ENCODE measurements around the gene JUND. TPM values are rescaled to one million over a fixed set of nuclear protein-coding genes. Genes with fewer than 3 reads are reported as not detected.
A peak's percentile ranks its signal among the peaks of the same experiment; 100 is the strongest.
"Not testable (repeated sequence)": the region's sequence is repeated elsewhere in the genome, so short reads cannot be mapped to it uniquely, and the experiment has no call there.

Gene JUND
- 45.1 TPM for polyA plus RNA-seq (2012; ENCODE audit: insufficient read depth, insufficient read length)

DNA sequence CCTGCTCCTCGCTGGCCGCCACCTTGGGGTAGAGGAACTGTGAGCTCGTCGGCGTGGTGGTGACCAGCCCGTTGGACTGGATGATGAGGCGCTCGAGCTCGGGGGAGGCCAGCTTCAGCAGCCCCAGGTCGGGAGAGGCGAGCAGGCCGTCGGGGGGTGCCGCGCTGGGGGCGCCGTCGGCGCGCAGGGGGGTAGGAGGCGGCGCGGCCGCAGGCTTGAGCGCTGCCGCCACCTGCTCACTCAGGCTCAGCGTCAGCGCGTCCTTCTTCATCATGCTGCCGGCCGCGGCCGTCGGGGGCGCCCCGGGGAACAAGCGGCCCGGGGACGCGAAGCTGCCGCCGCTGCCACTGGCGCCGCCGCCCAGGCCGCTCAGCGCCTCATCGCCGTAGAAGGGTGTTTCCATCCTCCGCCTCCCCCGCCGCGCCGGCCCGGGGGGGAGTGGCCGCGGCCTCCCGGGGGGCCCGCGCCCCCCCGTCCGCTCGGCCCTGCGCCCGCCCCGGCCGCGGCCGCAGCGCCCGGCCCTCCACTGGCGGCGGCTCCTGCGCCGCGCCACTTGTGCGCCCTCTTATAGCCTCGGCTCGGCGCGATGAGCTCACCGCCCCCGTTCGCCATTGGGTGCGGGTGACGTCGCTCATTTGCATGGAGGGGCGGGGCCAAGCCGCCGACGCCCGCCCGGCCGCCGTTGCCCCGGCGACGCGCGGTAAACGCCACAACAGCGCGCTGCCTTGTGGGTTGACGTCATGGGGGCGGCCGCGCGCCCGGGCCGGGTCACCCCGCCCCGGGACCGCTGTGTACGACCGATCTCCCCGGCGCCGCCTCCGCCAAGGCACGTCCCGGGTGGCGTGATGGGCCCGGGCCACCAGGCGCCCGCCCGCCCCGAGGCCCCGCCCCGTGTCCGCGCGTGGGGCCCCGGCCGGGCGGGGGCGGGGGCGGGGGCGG, at the start of gene JUND:
TSS of gene JUND (minus strand) at position 541 of the 939 bp plus-strand sequence. CDS start at position 403, 138 bp downstream.
- peak within 1 kb of the TSS; percentile 79 for H3K4me3 ChIP-seq (ENCODE audit: low read length)
- peak; percentile 94 for DNase-seq (ENCODE audit: low read depth, low spot score)

DNA sequence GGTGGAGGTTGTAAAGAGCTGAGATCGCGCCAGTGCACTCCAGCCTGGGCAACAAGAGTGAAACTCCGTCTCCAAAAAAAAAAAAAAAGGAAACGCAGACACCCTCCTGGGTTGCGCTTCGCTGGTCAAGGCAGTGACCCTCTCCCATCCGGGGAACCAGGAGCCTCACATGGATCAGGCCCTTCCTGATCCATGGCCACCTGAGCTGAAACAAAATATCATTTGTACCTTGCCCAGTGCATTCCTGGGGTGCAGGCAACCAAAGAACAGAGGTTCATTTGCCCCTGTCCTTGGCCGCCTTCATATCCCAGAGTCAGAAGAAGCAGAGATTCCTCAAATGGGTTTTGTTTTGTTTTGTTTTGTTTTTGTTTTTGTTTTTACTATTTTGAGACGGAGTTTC, 49.4 kb upstream of the JUND start:
- no peak overlapping the region for H3K4me3 ChIP-seq (ENCODE audit: low read length)

DNA sequence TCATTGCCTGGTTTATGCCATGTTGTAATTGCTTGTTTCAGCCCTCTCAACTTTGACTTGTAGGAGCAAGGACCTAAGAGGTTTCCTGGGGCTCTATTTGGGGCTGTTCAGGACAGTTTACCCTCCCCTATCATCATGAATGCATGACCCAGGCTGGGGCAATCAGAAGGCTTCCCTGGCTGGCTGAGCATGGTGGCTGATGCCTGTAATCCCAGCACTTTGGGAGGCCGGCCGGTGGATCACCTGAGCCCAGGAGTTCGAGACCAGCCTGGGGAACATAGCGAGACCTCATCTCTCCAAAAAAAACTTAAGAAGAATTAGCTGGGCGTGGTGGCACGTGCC, 47.6 kb upstream of the JUND start:
- H3K4me3 ChIP-seq (ENCODE audit: low read length) = peak overlapping the region; percentile 58
- no peak for DNase-seq (ENCODE audit: low read depth, low spot score)

More for the DNA sequence above, 49.4 kb upstream of the JUND start:
- no peak for DNase-seq (ENCODE audit: low read depth, low spot score)

DNA sequence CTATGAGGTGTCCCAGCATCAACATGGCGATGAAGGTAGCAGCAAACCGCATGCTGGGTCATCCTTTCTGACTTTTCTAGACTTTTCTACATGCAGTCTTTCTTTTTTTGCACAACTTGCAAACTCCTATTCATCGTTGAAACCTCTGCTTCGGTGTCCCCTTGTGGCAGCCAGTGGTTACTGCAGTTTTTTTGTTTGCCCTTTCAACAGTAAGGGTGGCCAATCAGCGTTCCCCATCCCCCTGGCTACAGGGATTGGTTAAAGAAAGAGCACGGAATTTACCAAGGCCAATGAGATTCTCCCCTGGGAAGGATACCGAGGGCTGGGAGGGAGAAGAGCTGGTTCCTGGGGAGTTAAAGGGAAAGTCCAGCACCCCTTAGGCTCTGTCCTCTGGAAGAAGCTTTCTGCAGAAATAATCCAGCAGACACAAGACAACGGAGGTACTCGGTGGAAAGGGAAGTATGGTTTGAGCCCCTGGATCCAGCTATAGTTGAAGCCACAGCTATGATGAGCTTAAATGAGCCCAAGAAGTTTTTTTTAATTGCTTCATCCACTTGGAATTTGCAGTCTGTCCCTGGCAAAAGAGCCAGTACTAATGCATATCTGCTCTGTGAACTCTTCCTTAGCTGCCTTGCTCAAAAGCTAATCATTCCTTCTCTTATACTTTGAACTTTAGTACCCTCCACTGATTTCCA, 47.1 kb upstream of the JUND start:
- peak overlapping the region; percentile 58 for H3K4me3 ChIP-seq (ENCODE audit: low read length)
- peak; percentile 97 for DNase-seq (ENCODE audit: low read depth, low spot score)

DNA sequence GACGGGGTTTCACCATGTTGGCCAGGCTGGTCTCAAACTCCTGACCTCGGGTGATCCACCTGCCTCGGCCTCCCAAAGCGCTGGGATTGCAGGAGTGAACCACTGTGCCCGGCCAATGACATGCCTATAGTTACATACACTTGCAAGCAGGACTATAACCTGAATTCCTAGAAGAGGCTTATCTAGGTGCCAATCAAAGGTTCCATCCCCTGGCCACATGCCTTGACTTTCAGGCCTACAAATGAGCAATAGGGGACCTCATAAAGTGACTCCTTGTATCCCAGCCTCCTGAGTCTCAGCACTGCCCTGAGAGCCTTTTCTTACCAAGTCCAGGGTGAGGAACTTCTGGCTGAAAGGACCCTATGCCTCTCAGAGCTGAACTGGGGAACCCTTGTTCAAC, 45.4 kb upstream of the JUND start:
- no peak for DNase-seq (ENCODE audit: low read depth, low spot score)
- H3K4me3 ChIP-seq (ENCODE audit: low read length) = no peak overlapping the region

DNA sequence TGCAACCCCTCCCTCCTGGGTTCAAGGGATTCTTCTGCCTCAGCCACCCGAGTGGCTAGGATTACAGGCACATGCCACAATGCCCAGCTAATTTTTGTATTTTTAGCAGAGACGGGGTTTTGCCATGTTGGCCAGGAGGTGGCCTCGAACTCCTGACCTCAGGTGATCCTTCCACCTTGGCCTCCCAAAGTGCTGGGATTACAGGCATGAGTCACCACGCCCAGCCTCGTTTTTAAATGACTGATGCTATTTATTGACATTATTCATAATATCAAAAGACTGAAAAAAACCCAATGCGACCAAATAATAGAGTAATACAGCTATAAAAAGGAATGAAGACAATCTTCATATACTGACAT, 42.9 kb upstream of the JUND start:
- H3K4me3 ChIP-seq (ENCODE audit: low read length); DNase-seq (ENCODE audit: low read depth, low spot score): not testable (repeated sequence)

DNA sequence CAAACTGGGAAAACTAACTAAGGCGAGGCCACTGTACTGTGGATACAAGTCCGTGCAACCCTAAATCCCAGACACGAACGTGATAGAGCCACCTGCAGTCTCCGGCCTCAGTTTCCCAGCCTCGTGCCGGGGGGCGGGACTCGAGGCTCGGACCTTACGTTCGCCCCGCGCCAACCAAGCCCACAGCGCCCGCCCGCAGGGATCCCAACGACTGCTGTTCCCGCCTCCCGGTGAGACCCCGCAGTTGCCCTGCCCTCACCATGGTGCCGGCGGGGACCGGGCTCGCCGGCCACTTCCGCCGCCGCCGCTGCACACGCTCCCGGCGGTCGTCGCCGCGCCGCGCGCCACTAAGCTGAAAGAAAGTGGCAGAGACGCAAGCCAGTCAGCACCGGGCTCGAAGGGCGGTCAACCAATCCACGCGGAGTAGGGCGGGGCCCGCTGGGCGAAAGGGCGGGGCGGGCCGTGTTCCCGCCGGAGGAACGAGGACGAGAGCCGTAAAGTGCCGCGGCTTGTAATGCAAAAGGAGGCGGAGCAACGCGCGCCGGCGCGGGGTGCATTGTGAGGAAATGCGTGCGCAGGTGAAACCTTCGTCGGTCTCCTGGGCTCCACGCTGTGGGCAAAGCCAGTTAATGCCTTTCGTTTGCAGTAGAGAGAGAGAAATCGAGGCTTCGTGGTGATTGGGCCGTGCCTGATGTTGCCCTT, 41.5 kb upstream of the JUND start, which contains the start of gene LSM4:
TSS of gene LSM4 (minus strand) at position 318 of the 702 bp plus-strand sequence. CDS start at position 262, 56 bp downstream.
- DNase-seq (ENCODE audit: low read depth, low spot score) = peak; percentile 98
- peak within 1 kb of the TSS; percentile 95 for H3K4me3 ChIP-seq (ENCODE audit: low read length)

DNA sequence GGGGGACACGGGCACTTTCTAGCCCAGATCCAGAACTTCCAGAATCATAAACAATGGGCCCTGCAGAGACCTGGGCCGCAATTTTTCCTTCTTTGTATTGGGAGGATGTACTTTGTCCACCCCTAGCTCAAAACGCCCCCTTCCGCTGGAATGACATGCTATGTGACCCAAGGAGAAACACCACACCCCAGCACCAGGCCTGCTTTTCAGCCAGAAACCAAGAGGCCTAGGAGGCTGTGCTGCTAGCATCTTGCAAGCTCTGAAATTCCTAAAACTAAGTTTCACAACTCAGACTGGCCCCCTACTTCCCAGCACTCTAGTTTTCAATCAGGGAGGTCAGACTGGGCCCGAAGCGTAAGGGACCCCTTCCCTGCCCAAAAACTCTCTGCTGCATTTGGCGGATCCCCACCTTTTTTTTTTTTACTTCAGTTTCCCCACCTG, 40.9 kb upstream of the JUND start:
- peak; percentile 80 for DNase-seq (ENCODE audit: low read depth, low spot score)

DNA sequence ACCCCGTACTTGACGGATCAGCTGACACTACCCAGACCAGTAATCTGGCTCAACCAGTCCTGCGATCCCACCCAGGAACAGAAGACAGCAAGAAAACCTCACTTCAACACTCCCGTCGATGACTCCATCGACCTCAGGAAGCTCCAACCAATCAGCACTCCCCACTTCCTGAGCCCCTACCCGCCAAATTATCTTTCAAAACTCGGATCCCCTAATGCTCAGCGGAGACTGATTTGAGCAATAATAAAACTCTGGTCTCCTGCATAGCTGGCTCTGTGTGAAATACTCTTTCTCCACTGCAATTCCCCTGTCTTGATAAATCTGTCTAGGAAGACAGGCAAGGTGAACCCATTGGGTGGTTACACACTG, 40.3 kb upstream of the JUND start:
- DNase-seq (ENCODE audit: low read depth, low spot score) = peak; percentile 83
- H3K4me3 ChIP-seq (ENCODE audit: low read length) = peak overlapping the region; percentile 95

More for the DNA sequence above, 40.9 kb upstream of the JUND start:
- peak overlapping the region; percentile 95 for H3K4me3 ChIP-seq (ENCODE audit: low read length)

DNA sequence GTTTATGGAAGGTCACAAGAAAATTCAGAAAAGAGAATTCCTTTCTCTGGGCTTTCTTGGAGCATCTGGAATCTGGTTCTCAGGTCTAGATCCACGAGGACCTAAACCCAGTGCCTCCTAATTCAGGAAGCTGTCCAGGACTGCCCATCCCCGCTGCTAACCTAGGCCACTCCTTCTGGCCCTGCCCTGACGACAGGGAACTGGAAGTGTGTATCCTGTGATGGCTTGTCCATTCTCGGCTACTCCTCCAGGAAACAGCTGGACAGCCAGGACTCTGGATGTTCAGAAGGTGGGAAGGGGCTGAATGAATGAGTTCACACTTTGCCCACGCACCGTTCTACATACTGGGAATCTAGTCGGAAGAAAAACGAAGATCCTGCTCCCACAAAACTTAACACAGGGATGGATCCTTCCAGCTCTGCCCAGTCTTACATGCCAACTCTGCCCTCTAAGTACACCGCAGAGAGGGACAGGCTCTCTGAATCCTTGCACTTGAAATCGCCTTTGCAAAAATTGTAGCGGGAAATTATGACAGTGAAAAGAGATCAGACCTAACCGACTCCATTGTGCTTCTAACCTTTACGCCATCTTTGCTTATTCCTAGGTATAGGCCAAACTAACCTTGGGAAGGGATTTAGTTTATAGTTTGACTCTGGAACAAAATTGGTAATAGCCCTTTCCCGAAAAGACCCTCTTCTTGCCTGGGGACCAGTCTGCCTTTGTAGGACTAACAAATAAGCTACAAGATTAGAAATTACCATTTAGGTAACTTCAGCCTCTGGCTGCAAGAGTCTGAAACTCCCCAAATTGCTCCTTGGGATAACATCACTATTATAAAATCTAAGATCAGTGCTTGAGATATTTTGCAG, 39.7 kb upstream of the JUND start:
- peak overlapping the region; percentile 95 for H3K4me3 ChIP-seq (ENCODE audit: low read length)
- DNase-seq (ENCODE audit: low read depth, low spot score) = no peak

DNA sequence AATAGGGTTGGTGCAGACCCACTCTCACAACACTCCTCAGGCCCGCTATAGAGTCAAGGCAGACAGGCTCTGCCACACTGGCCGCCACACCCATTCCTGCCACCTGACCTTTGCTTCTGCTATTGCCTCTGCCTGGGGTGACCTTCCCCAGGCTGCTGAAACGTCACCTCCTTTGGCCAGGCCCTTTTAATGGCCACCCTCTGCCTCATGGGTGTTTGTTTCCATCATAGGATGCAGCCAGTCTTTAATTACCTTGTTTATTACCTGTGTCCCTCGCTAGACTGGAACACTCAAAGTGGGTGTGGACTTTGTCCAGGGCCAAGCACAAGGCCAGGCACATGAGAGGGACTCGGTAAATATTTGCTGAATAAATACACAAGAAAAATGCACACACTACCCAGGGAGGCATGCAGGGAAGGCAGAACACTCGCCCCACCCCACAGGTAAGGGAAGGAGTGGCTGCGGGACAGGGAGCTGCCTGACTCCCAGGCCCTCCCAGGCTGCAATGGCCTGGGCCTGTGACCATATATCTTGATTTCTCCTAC, 38.2 kb upstream of the JUND start:
- H3K4me3 ChIP-seq (ENCODE audit: low read length) = no peak overlapping the region
- DNase-seq (ENCODE audit: low read depth, low spot score) = no peak

DNA sequence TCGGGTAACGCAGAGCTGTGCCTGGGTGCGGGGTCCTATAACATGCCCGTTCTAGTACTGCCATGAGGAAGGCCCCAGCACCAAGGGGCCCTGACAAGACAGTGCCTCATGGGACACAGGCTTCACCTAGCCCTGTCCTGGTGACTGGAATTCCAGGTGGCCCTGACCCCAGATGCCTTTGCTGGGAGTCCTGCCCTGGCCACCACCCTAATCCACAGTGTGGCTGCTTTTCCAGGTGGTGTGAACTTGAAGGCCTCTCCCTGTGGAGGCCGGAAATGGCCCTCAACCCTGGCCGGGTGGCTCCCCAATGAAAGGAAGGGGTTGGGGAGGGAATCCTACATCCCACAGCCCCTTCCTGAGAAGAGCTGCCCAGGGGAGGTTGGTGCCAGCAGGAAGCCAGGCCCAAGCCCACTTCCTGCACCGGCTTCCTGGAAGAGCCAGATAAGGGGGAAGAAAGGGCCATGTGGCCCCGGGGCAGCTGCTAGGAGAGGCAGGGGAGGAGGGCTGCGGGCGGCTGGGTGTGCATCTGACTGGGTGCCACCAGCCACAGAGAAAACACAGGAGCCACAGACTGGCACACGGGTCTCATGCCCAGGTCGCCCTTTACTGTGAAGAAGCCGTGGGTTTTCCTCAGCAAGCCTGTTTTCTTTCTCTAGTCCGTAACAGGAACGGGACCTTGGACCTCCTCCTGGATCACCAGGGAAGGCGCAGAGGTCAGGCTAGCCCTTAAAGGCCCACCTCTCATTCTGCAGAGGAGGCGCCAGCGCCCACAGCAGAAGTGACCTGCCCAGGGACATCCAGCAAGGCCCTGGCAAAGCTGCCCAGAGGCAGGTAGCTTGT, 36.8 kb upstream of the JUND start:
- DNase-seq (ENCODE audit: low read depth, low spot score) = peak; percentile 88
- H3K4me3 ChIP-seq (ENCODE audit: low read length) = peak overlapping the region; percentile 42

DNA sequence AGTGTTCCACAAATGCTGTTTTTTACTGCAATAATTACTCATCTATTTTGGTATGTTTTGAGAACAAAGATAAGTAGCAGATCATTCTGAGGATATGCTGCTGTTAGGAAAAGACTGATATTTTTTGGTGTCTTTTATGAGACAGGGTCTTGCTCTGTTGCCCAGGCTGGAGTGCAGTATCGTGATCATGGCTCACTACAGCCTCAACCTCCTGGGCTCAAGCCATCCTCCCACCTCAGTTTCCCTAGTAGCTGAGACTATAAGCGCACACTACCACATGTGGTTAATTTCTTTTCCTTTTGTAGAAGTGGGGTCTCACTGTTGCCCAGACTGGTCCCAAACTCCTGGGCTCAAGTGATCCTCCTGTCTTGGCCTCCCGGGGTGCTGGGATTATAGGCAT, 32.0 kb upstream of the JUND start:
- no peak for DNase-seq (ENCODE audit: low read depth, low spot score)
- H3K4me3 ChIP-seq (ENCODE audit: low read length) = no peak overlapping the region

DNA sequence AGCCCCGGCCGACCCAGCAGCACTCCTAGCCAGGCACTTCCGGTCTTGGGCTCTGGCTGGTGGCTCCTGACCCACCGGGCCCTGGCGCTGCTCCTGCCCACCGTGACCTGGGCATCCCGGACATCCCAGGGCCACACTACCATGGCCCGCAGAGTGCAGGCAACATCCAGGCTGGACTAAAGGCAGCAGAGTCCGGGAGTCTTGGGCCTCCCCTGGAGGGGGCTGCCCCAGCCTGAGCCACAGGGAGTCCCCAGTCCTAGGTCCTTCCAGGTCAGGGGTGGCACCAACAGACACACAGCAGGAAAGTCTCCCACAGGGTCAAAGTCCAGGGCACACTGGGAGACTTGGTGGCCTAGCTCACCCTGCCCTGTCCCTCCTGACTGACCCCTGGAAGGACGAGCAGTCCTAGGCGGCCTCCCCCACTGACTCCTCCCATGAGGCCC, 30.7 kb upstream of the JUND start:
- no peak for DNase-seq (ENCODE audit: low read depth, low spot score)
- no peak overlapping the region for H3K4me3 ChIP-seq (ENCODE audit: low read length)

DNA sequence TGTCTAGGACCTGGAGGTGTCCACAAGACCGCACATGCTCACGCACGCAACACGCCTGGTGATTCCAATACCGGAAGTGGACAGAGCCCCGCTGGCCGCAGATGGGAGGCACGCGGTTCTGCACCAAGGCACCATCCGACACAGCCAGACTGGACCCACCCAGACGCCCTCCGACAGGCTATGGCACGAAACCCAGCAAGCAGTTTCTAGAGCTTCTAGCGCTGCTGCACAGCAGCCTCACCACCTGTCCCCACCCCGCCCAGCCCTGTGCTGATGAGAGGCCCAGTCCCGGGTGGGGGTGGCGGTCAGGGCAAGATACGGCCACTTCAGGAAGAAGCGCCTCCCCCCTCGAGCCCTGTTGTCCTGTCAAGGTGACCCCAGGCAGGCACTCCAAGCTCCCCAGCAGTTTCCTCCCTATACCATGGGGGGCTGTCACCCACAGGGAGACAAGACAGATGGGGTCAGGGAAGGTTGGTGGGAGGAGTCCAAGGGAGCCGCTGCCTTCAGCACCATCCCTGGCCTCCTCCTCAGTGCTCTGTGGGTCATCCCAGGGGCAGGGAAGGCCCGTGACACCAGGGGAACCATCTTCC, 30.2 kb upstream of the JUND start:
- no peak for DNase-seq (ENCODE audit: low read depth, low spot score)
- H3K4me3 ChIP-seq (ENCODE audit: low read length) = no peak overlapping the region

DNA sequence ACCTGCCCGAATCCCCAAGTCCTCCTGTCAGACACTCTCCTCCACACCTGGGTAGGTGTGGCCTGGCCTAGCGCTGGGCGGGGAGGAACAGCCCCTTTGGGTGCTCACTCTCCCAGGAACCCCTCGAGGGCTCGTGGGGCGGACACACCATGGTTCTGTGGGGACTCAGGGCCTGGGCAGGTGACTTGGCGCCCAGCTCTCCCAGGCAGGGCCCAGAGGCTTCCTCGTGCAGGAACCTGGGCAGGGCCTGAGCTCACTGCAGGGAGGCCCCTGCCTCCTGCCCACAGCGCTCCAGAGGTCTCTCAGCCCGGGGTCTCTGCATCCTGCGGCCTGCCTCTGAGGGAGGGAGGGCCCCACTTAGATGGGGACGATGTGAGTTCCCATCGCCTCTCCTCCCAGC, 29.5 kb upstream of the JUND start:
- no peak for DNase-seq (ENCODE audit: low read depth, low spot score)

More for the DNA sequence above, 29.5 kb upstream of the JUND start:
- no peak overlapping the region for H3K4me3 ChIP-seq (ENCODE audit: low read length)
